H54 (cell line): ENCODE results near the gene DIAPH2.

Source experiments
- DNase-seq: peaks from one replicate; pipeline ENCODE4 v3.0.0; 2011; ENCODE audit warnings: low spot score, mixed read lengths; ENCODE audit not compliant: insufficient read length
- FAIRE-seq: peaks from 3 replicates; lab custom pipeline; 2011; peaks lifted over from hg19 to GRCh38; lab: Jason Lieb, UNC
- POLR2A ChIP-seq: IDR thresholded peaks from 2 replicates; pipeline ENCODE4 v1.6.1; 2011; ENCODE audit warnings: low read depth, mild to moderate bottlenecking, low read length

The DIAPH2 gene

DNA sequence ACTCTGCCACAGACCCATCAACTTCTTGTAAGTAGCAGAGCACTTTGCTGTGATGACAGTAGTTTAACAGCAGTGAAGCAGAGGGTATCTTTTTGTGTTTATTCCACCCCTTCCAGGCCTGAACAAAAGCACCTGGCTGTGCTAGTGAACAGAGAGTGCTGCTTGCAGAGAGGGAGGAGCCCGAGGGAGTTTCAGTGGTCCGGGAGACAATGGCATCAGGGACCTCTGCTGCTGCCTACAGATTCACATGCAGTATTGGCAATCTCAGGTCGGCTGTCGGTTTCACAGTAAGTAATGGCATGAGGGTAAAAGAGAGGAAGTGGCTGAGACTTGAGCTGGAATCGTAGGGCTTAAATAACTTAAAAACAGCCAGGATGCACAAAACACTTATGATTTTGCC is 954.9 kb downstream of the DIAPH2 start:
- no peak for TF ChIP-seq POLR2A
- DNase-seq: no peak
- FAIRE-seq: no peak
